NCI-H187 treated with DMSO at 0.1 percent for 48 hours (cell line): ENCODE results near the gene COMMD3.

ENCODE experiments used
- DNase-seq: peaks from one replicate; lab custom pipeline; 2025; lab: John Stamatoyannopoulos, UW

The COMMD3 gene

GRCh38 chr10:22366771-22367170 is 50.6 kb downstream of the COMMD3 start:
- no peak for DNase-seq

- DNase-seq, result no peak
Measured at GRCh38 chr10:22367471-22367870, 51.3 kb downstream of the COMMD3 start.

- DNase-seq, result no peak
Measured at GRCh38 chr10:22368402-22368801, 52.2 kb downstream of the COMMD3 start.

DNA sequence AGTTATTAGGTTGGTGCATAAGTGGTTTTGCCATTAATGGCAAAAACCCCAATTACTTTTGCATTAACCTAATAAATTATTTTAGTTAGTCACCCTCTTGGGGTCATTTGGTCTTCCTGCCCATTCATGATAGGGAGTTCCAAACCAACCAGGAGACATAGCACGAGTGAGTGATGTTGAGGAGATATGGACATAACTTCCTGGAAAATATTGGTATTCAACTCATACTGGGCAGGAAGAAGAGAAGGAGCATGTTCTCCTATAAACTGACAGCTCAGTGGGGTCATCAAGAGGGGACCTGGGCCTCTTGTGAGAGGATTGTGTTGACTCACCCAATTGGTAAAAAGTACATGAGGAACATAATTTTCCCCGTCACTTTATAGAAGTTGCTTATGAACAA is 52.8 kb downstream of the COMMD3 start:
- no peak for DNase-seq

- no peak for DNase-seq
Measured at GRCh38 chr10:22369434-22370072, 53.4 kb downstream of the COMMD3 start.
